Breast epithelium (tissue), 3 donors: ENCODE results near the gene PDE10A.

ENCODE experiments used
- CTCF ChIP-seq, 3 donors: fragments of 450-650 bp; IDR thresholded peaks; one replicate each; pipeline ENCODE4 v1.5.1; 2016 to 2017; ENCODE audit warnings: antibody characterized with exemption in 3 of 3, mild to moderate bottlenecking in 3 of 3, moderate library complexity in 3 of 3
- POLR2A ChIP-seq: fragments of 450-650 bp; IDR thresholded peaks from one replicate; pipeline ENCODE4 v1.6.1; 2016; ENCODE audit warnings: antibody characterized with exemption, mild to moderate bottlenecking, moderate library complexity
- POLR2AphosphoS5 ChIP-seq, 3 donors: sonication (generic); formaldehyde crosslinking; IDR thresholded peaks; one replicate each; pipeline ENCODE4 v1.6.1; 2017; ENCODE audit warnings: antibody characterized with exemption in 3 of 3

GRCh38 chr6:165401092-165401491 is 261.9 kb downstream of the PDE10A start:
- TF ChIP-seq CTCF (IDR thresholded peaks at IDR 0.05): no peak
- TF ChIP-seq POLR2A: no peak
- no peak for TF ChIP-seq POLR2AphosphoS5 (IDR thresholded peaks at IDR 0.05)
